Adipose tissue (tissue), 3 donors: ENCODE measurements around the gene TRIM14. TPM values are rescaled to one million over a fixed set of nuclear protein-coding genes. Genes with fewer than 3 reads are reported as not detected.

ENCODE experiments used
- H3K27ac ChIP-seq: one replicate; pipeline ENCODE4 v1.5.1; 2013; ENCODE audit warnings: low read depth, low read length
- WGBS, 3 donors: extraction: QIAGEN DNeasy Blood & Tissue Kit; methylation state at CpG; one replicate each; pipeline ENCODE4 v1.1.7; 2013; 5-methylcytosine and 5-hydroxymethylcytosine counted together
- polyA plus RNA-seq, 3 donors: library from polyadenylated mRNA; stranded (reverse); fragments of 200-250 nt; gene quantifications; one replicate each; pipeline ENCODE4 v1.2.3, GENCODE V29; 2013
- donor health status: healthy with polysubstance abuse.
- donor health status: Bipolar disorder and iron deficiency.
- donor health status: healthy.

The TRIM14 gene
- polyA plus RNA-seq, 3 donors, result 1.2 to 5.6 (median 2.6) TPM

DNA sequence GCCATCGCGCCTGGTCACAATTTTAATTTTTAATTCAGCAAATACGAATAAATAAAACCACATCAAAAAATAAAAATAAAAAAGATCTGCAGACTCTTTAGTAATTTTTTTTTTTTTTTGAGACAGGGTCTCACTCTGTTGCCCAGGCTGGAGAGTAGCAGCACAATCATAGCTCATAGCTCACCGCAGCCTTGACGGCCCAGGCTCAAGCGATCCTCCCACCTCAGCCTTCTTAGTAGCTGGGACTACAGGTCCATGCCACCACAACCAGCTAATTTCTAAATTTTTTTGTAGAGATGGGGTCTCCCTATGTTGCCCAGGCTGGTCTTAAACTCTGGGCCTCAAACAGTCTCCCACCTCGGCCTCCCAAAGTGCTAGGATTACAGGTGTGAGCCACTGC, 48.3 kb downstream of the TRIM14 start:
- WGBS, 3 donors, result 94 to 97% (median 97%) methylated on average over 7 of the region's 7 CpGs
- no peak overlapping the region for H3K27ac ChIP-seq

DNA sequence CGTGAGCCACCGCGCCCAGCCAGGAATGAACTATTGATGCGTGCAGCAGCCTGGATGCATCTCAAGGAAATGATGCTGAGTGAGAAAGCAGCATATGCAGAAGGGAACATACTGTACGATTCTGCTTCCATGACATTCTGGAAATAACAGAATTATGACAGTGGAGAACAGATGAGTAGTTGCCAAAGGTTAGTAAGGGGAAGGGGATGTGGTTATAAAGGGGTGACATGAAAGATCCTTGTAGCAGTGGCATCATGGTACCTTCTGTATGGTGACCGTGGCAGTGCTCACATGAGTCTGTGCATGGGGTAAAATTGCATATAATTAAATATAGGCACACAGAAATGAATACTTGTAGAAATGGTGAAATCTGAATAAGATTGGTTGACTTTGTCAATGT, 49.5 kb downstream of the TRIM14 start:
- WGBS, 3 donors, result 89 to 98% (median 92%) methylated on average over 6 of the region's 6 CpGs
- H3K27ac ChIP-seq, result no peak overlapping the region

DNA sequence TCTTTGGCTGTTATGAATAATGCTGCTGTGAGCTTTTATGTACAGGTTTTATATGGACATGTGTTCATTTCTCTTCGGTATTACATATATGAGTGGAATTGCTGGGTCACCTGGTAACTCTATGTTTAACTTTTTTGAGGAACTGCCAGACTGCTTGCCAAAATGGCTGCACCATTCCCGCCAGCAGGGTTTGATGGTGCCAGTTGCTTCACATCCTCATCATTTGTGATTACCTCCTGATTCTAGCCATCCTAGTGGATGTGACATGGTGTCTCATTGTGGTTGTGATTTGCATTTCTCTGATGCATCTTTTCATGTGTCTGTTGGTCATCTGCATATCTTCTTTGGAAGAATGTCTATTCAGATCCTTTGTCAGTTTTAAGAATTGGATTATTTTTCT, 51.8 kb downstream of the TRIM14 start:
- H3K27ac ChIP-seq, result no peak overlapping the region
- WGBS, 3 donors, result 81 to 91% (median 90%) methylated on average over 2 of the region's 2 CpGs

DNA sequence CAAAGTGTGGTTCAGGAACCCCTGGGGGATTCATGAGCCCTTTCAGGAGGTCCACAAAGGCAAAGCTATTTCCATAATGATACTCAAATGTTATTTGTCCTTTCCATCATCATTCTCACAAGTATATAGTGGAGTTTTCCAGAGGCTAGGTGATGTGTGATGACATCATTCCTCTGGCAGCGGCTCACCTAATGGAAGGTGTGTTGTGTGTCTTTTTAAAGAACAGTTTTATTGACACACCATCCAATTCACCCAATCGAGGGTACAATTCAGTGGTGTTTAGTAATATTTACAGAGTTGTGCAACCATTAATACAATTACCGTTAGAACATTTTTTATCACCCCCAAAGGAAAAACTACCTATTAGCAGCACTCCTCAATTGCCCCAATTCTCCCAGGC, 52.8 kb downstream of the TRIM14 start:
- WGBS, 3 donors, result 69 to 83% (median 82%) methylated on average over 3 of the region's 3 CpGs
- no peak overlapping the region for H3K27ac ChIP-seq

DNA sequence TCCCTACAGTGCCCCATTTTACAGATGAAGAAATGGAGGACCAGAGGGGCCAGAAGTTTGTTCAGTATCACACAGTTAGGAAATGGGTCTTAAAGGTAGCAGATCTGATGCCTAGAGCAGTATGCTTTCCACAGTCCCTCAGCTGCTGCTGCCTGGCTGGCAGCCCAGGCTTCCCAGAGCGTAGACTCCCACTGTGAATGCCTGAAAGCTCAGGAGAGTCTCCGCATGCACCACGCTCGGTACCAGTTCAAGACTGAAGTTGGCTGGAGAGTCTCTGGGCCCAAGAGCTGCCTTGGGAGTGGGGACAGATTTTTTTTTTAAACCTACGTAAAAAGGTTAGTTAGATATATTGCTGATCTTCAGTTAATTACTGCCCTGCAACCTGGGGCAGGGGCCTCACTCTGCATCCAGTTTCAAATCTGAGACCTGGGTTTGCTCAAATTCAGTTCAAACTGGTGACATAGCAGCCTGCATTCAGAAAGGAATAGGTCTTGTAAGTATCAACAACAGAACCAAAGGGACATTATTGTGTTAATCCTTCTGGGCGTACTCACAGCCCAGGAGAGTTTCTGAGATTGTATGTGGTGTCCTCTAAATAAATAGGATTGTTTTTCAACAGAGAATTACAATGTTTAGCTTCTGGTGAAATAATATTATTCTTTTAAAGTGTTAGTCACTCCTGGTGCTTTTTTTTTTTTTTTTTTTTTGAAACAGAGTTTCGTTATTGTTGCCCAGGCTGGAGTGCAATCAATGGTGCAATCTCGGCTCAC, 54.2 kb downstream of the TRIM14 start:
- WGBS, 3 donors, result 70 to 94% (median 83%) methylated on average over 8 of the region's 8 CpGs
- H3K27ac ChIP-seq, result no peak overlapping the region

DNA sequence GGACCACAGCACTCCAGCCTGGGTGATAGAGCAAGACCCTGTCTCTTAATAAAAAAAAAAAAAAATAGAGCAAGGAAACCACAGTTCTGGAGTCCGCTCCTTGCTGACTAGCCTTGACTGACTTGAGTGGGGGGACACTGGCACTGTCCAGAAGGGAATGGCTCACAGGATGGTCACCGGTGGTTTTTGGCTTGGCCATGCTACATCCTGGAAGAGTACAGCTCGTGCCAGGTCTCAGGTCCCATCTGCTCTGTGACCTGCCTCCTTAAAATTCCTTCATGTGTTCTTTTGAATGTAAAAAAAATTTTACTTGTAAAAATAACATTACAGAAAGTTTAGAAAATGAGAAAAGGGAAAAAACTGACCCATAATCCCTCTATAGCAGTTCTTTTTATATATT, 56.9 kb downstream of the TRIM14 start:
- 79 to 84% (median 83%) methylated on average over 3 of the region's 3 CpGs for WGBS, 3 donors

DNA sequence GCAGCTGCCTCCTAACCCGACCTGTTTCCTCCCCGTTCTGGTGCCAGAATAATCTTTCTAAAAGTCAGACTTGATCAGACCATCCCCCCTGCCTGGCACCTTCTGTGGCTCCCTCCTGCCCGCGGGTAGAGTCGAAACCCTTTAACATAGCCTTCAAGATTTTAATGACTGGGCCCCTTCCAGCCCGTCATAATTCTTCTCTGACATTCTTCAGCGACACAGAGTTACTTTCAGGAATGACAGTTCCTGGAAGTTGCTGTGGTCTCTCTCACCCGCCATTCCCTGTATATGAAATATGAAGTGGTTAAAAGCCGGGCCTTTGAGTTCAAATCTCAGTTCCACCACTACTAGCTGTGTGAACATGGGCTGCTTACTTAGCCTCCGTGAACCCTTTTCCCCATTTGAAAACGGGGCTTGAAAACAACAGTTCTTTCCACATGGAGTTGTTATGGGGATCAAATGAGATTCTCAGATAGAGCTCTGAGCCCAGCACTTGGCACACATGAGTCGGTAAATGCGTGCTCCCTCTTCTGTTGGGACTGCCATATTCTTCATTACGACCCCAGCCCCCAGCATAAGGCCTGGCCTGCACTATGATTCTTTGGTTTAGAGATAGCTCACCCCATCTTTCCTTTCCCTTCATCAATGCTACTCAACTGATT, 61.8 kb downstream of the TRIM14 start:
- peak overlapping the region; percentile 90 for H3K27ac ChIP-seq
- WGBS, 3 donors, result 5 to 7% (median 5%) methylated on average over 14 of the region's 14 CpGs

More for the DNA sequence above, 56.9 kb downstream of the TRIM14 start:
- H3K27ac ChIP-seq, result no peak overlapping the region

DNA sequence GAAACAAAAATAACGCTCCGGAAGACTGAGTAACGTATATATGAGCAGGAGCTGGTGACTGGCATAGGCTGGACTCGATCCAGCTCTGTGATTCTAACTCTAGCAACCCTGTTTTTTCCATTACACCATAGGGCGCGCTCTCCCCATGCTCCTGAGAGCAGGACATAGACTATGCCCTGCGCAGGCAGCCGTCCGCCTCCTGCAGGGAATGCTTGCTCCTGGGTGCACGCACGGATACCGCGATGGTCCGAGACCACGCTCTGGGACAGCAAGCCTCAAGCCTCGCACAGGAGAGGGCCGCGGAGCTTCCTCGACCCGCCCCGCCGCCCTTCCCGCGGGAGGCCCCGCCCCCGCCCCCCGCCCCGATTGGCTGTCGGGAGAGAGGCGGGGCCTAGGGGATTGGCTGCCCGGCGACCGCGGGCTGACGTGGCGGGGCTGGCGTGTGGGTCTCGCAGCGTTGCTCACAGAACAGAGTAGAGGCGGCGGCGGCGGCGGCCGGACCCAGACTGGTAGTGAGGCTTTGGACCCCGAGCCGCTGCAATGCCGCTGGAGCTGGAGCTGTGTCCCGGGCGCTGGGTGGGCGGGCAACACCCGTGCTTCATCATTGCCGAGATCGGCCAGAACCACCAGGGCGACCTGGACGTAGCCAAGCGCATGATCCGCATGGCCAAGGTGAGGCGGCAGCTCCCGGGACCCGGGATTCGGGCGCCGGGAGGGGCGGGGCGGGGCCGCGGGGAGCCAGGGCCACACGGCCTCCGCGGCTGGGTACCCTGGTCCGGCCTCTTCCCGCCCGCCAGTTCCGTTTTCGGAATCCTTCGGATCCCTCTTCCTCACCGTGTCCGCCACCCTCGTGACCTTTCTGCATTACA, 62.5 kb downstream of the TRIM14 start, which contains the start of gene NANS:
Gene NANS, plus strand, starts transcription at position 464 of the 869 bp plus-strand sequence. Its CDS starts 77 bp downstream, at position 541.
- H3K27ac ChIP-seq, result peak within 1 kb of the TSS; percentile 90
- 0 to 1% (median 0%) methylated on average over 54 to 79 of the region's 80 CpGs for WGBS, 3 donors

DNA sequence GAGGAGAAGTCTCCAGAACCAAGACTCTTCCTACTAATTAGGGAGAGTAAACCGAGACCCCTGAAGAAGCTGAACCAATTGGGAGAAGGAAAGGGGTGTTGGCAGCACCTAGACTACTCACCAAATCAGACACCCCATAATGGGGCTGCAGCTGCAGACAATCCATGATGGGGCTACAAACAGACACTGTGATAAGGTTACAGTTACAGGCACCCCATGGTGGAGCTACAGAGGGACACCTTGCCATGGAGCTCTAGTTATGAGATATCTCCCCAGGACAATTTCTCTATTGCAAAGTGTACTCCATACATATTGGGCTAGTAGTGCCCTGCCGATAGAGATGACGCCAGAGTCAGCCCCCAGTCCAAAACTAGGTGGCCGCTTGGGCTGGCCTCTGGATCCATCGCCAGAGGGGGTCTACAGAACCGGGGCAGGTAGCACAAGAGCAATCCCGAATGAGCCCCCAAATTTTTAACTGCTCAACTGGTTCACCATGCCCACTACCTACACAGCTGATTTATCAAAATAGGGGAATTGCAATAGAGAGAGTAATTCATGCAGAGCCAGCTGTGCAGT, 64.6 kb downstream of the TRIM14 start:
- WGBS, 3 donors, result 94 to 98% (median 97%) methylated on average over 7 of the region's 7 CpGs
- H3K27ac ChIP-seq, result no peak overlapping the region

DNA sequence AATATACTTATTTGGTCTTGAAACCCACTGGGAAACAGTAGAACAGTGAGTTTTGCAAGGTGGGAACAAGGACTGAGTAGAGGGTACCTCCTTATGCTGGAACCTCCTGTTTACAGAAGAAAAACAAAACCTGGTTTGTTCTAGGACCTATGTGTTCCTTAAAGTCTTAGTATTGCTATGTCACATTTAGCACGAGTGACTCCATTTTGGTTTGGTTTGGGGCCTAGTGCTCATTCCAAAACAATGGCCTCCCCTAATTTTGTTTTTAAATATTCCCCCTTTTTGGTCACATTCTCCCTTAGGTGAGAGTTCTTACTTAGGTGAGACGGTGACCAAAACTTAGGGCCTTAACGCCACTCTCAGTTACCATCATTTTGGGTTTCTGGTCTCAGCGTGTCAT, 68.7 kb downstream of the TRIM14 start:
- H3K27ac ChIP-seq, result no peak overlapping the region
- 90 to 96% (median 93%) methylated on average over 4 of the region's 4 CpGs for WGBS, 3 donors

DNA sequence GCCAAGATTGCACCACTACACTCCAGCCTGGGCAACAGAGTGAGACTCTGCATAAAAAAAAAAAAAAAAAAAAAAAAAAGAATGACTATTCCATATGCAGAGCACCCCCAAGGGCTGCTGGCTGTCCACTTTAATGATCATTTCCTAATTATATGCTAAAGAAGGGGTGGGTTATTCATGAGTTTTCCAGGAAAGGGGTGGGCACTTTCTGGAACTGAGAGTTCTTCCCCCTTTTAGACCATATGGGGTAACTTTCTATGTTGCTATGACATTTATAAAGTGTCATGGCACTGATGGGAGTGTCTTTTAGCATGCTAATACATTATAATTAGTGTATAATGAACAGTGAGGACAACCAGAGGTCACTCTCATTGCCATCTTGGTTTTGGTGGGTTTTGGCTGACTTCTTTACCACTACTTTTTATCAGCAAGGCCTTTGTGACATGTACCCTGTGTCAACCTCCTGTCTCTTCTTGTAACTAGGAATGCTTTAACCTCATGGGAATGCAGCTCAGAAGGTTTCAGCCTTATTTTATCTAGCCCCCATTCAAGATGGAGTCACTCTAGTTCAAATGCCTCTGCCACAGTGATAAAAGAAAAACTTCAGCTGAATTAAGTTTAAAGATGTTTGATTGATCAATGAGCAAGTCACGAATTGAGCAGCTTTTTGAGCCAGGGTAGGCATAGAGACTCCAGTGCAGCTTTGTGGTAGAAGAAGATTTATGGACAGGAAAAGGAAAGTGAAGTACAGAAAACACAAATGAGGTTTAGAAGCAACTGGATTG, 69.5 kb downstream of the TRIM14 start:
- no peak overlapping the region for H3K27ac ChIP-seq
- WGBS, 3 donors, result 41 to 81% (median 54%) methylated on average over 1 of the region's 1 CpG

DNA sequence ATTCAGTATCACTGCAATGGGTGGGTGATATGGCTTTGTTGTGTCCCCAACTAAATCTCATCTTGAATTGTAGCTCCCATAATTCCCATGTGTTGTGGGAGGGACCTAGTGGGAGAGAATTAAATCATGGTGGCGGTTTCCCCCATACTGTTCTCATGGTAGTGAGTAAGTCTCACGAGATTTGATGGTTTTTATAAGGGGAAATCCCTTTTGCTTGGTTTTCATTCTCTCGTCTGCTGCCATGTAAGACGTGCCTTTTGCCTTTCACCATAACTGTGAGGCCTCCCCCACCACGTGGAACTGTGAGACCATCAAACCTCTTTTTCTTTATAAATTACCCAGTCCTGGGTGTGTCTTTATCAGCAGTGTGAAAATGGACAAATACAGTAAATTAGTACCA, 72.0 kb downstream of the TRIM14 start:
- no peak overlapping the region for H3K27ac ChIP-seq
- WGBS, 3 donors, result 73 to 87% (median 78%) methylated on average over 5 of the region's 5 CpGs

DNA sequence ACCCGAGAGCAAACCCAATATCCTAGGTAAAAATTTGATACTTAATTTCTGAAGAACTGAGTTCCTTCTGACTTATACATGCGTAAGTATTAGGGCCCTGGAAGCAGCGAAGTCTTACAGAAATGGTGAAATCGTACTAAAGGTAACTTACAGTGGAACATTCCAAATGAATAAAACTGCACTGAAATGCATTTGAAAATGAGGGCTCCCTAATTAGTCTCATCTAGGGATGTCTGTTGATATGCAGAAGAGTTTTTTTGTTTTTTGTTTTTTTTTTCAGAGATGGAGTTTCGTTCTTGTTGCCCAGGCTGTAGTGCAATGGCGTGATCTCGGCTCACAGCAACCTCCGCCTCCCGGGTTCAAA, 72.9 kb downstream of the TRIM14 start:
- WGBS, 3 donors, result 85 to 95% (median 90%) methylated on average over 9 of the region's 9 CpGs
- H3K27ac ChIP-seq, result no peak overlapping the region

DNA sequence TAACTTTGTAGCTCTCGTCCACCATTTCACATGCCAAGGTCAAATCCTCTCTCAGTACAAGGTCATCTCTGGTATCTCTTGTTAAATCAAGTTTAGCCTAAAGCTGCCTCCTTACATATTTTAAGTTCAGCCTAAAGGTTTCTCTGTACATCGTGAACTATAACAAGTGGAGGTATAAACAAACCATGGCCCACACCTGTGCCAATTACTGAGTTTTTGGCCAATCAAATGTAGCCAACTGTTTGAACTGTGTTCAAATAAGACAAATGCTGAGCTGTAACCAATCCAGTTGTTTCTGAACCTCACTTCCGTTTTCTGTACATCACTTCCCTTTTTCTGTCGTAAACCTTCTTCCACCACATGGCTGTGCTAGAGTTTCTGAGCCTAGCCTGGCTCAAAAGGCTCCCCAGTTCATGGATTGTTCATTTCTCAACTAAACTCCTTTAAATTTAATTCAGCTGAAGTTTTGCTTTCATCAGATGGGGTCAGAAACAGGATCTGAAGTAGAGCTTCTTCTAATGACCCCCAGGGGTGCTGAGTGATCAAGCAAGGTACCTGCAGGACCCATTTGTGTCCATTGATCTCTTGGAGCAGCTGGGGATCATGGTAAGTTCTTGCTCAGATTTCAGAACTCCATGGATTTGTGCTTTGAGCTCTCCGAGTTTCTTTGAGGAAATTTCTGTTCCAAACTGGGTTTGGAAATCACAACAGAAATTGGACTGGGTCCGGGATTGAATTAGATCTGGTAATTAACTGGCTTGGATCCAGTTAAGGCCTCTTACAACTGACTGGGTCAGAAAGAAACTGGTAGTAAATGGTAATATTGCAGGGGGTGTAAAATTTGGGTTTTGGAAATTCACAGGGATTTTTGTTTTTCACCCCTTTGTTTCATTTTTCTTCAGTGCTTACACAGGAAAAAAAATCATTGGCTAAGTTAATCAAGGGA, 73.5 kb downstream of the TRIM14 start:
- no peak overlapping the region for H3K27ac ChIP-seq
- WGBS, 3 donors, result 46 to 70% (median 46%) methylated on average over 6 of the region's 6 CpGs

DNA sequence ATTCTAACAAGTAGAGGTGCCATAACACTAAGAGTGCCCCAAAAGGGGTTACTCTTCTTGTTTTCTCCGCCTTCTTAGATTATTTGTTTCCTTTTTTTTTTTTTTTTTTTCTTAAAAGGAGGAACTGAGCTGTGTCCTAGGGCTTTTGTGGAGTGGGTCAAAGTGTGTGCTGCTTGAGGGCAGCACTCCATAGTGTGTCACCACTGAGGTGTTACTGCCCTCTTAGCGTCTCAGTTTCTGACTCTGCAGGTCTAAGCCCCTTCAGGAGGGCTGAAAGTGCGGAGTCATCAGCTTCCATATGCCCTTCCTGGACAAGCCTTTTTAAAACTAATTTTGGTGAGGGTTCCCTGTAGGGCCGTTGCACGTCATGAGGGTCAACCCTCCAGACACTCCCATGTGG, 75.1 kb downstream of the TRIM14 start:
- H3K27ac ChIP-seq, result no peak overlapping the region
- 78 to 85% (median 82%) methylated on average over 5 of the region's 5 CpGs for WGBS, 3 donors

DNA sequence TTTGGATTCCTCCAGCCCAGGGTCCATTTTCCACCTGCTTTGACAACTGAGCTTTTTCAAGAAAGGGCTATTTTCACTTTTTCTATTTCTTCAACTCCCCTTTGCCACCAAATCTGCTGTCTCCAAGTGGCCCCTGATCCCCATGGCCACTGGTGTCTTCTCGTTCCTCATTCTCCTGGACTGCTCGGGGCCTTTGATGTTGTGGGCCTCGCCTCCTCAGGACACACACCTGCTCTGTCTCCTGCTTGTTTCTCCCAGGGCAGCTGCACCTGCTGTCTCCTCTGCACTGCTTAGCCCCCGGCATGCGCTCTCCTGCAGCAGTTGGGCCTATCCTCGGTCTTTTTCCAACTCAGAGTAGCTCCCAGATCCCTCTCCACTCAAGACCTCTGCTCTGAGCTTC, 78.8 kb downstream of the TRIM14 start:
- 87 to 96% (median 96%) methylated on average over 6 of the region's 6 CpGs for WGBS, 3 donors
- no peak overlapping the region for H3K27ac ChIP-seq

DNA sequence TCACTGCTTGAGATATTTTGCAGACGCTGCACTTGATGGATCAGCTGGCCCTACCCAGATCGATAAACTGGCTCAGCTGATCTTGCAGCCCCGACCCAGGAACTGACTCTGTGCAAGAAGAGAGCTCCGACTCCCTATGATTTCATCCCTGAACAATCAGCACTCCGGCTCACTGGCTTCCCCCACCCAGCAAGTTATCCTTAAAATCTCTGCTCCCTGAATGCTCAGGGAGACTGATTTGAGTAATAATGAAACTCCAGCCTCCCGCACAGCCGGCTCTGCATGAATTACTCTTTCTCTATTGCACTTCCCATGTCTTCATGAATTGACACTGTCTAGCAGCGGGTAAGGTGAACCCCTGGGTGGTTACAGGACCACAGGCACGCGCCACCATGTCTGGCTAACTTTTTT, 79.4 kb downstream of the TRIM14 start:
- H3K27ac ChIP-seq, result no peak overlapping the region
- WGBS, 3 donors, result 52 to 73% (median 69%) methylated on average over 10 of the region's 10 CpGs
